Neural cell (in vitro differentiated cells): Measurements from ENCODE around the gene ZNF784. TPM values are rescaled to one million over a fixed set of nuclear protein-coding genes. Genes with fewer than 3 reads are reported as not detected.

ENCODE experiments used
- H2AFZ ChIP-seq: fragments of 200-600, 300-800 bp; sonication (generic), shearing (Covaris generic); 2 replicates; pipeline ENCODE4 v1.6.0; 2014; ENCODE audit warnings: low read depth, mild to moderate bottlenecking, antibody characterized with exemption, low read length, moderate library complexity
- H3F3A ChIP-seq: fragments of 200-600 bp; shearing (Covaris generic); 2 replicates; pipeline ENCODE4 v1.6.1; 2016; ENCODE audit warnings: mild to moderate bottlenecking, moderate library complexity, mixed read lengths, antibody characterized with exemption, low read length; ENCODE audit not compliant: insufficient read depth, poor library complexity, severe bottlenecking
- H3K27ac ChIP-seq: fragments of 200-600, 300-800 bp; sonication (generic), shearing (Covaris generic); 2 replicates; pipeline ENCODE4 v1.5.1; 2014; ENCODE audit warnings: mild to moderate bottlenecking, low read length, moderate library complexity
- H3K27me3 ChIP-seq: fragments of 300-800, 200-600 bp; sonication (generic), shearing (Covaris generic); 2 replicates; pipeline ENCODE4 v1.6.0; 2014; ENCODE audit warnings: mild to moderate bottlenecking, low read depth, low read length, moderate library complexity; ENCODE audit not compliant: insufficient read depth
- H3K36me3 ChIP-seq: fragments of 300-800, 200-600 bp; sonication (generic), shearing (Covaris generic); 2 replicates; pipeline ENCODE4 v1.5.1; 2014; ENCODE audit warnings: mild to moderate bottlenecking, antibody characterized with exemption, low read length, moderate library complexity; ENCODE audit not compliant: insufficient read depth
- H3K4me2 ChIP-seq: fragments of 300-800, 200-600 bp; sonication (generic), shearing (Covaris generic); 2 replicates; pipeline ENCODE4 v1.6.0; 2014; ENCODE audit warnings: mild to moderate bottlenecking, low read length
- H3K4me3 ChIP-seq: fragments of 300-800, 200-600 bp; sonication (generic), shearing (Covaris generic); 2 replicates; pipeline ENCODE4 v1.5.1; 2014; ENCODE audit warnings: mild to moderate bottlenecking, low read length, moderate library complexity
- H3K79me2 ChIP-seq: fragments of 200-600 bp; shearing (Covaris generic); replicated peaks from 2 replicates; pipeline ENCODE4 v1.6.0; 2014; ENCODE audit warnings: mild to moderate bottlenecking, low read length, moderate library complexity; ENCODE audit not compliant: insufficient read depth
- H3K9ac ChIP-seq: fragments of 300-800, 200-600 bp; sonication (generic), shearing (Covaris generic); 2 replicates; pipeline ENCODE4 v1.6.1; 2016; ENCODE audit warnings: mild to moderate bottlenecking, low read length, mixed read lengths
- H3K9me2 ChIP-seq: fragments of 200-600 bp; shearing (Covaris generic); 2 replicates; pipeline ENCODE4 v1.6.1; 2016; ENCODE audit warnings: mild to moderate bottlenecking, low read length, mixed read lengths; ENCODE audit not compliant: insufficient read depth
- H3K9me3 ChIP-seq: fragments of 200-600, 300-800 bp; sonication (generic), shearing (Covaris generic); 2 replicates; pipeline ENCODE4 v1.6.1; 2016; ENCODE audit warnings: mild to moderate bottlenecking, mixed run types, low read length, moderate library complexity, mixed read lengths
- H4K20me1 ChIP-seq: fragments of 200-600 bp; shearing (Covaris generic); 2 replicates; pipeline ENCODE4 v1.6.1; 2016; ENCODE audit warnings: mild to moderate bottlenecking, mixed run types; ENCODE audit not compliant: insufficient read depth
- EP300 ChIP-seq: fragments of 450-650 bp; conservative IDR thresholded peaks from 2 replicates; pipeline ENCODE4 v1.6.1; 2014; ENCODE audit warnings: antibody characterized with exemption, mild to moderate bottlenecking, moderate library complexity; ENCODE audit not compliant: poor library complexity, severe bottlenecking
- EZH2 ChIP-seq: fragments of 200-600, 300-800 bp; shearing (Covaris generic), sonication (generic); IDR thresholded peaks from 2 replicates; pipeline ENCODE4 v1.6.1; 2014; ENCODE audit warnings: antibody characterized with exemption, low read length, borderline replicate concordance, mild to moderate bottlenecking; ENCODE audit not compliant: insufficient read depth, poor library complexity, severe bottlenecking
- MXI1 ChIP-seq: fragments of 450-650 bp; conservative IDR thresholded peaks from 2 replicates; pipeline ENCODE4 v1.6.1; 2014; ENCODE audit warnings: antibody characterized with exemption, mild to moderate bottlenecking; ENCODE audit not compliant: poor library complexity, severe bottlenecking
- POLR2AphosphoS5 ChIP-seq: IDR thresholded peaks from 2 replicates; pipeline ENCODE4 v1.6.1; 2012
- RAD21 ChIP-seq: fragments of 450-650 bp; conservative IDR thresholded peaks from 2 replicates; pipeline ENCODE4 v1.6.1; 2014; ENCODE audit warnings: antibody characterized with exemption, mild to moderate bottlenecking, moderate library complexity
- SMC3 ChIP-seq: fragments of 450-650 bp; conservative IDR thresholded peaks from 2 replicates; pipeline ENCODE4 v1.6.1; 2014; ENCODE audit warnings: antibody characterized with exemption, mild to moderate bottlenecking, moderate library complexity; ENCODE audit not compliant: poor library complexity
- TAF1 ChIP-seq: IDR thresholded peaks from 2 replicates; pipeline ENCODE4 v1.6.1; 2012; ENCODE audit warnings: low read depth
- polyA plus RNA-seq: library from polyadenylated mRNA; depleted of rRNA; stranded (reverse); fragments of >200 nt; gene quantifications from 2 replicates; pipeline ENCODE4 v1.2.3, GENCODE V29; 2014
- TF ChIP-seq, protein P1 (sequence below): IDR thresholded peaks from 2 replicates; pipeline ENCODE4 v1.6.1; 2012; ENCODE audit warnings: borderline replicate concordance
- TF ChIP-seq, protein P2 (sequence below): fragments of 450-650 bp; IDR thresholded peaks from 2 replicates; pipeline ENCODE4 v1.5.1; 2014; ENCODE audit warnings: antibody characterized with exemption, mild to moderate bottlenecking, moderate library complexity; ENCODE audit not compliant: poor library complexity, severe bottlenecking

Gene ZNF784
- polyA plus RNA-seq, 1 donor from 2014 or later, result 10.3 TPM

DNA sequence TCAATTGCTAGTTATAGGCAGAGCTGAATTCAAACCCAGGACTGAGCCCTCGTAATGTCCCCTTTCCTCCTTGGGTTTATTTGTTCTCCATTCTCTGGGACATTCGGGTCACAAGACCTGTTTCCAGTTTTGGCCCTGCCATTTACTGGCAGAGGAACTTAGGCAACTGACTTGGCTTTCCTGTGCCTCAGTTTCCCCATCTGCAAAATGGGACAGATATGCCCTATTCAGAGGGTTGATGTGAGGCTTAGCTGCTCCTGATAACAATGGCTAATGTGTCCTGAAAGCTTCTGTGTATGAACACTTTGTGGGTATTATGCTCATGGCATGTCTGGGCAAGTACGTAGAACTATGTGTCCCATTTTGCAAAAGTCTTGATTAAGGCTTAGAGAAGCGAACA, 23.3 kb downstream of the ZNF784 start:
- H3F3A ChIP-seq, result no peaks in the 10 kb centered on the region
- no peaks in the 10 kb centered on the region for H3K27me3 ChIP-seq
- peak overlapping the region; percentile 91 for H3K9ac ChIP-seq
- peak overlapping the region; percentile 99 for H3K27ac ChIP-seq
- H3K9me2 ChIP-seq, result no peaks in the 10 kb centered on the region
- H3K36me3 ChIP-seq, result no peaks in the 10 kb centered on the region
- H3K4me2 ChIP-seq, result peak overlapping the region; percentile 80
- no peak overlapping the region for H2AFZ ChIP-seq
- H3K4me3 ChIP-seq, result peak overlapping the region; percentile 75
- no peaks in the 10 kb centered on the region for H4K20me1 ChIP-seq
- H3K79me2 ChIP-seq, result peaks cover 5% of the 10 kb centered on the region
- TF ChIP-seq, protein P1, sequence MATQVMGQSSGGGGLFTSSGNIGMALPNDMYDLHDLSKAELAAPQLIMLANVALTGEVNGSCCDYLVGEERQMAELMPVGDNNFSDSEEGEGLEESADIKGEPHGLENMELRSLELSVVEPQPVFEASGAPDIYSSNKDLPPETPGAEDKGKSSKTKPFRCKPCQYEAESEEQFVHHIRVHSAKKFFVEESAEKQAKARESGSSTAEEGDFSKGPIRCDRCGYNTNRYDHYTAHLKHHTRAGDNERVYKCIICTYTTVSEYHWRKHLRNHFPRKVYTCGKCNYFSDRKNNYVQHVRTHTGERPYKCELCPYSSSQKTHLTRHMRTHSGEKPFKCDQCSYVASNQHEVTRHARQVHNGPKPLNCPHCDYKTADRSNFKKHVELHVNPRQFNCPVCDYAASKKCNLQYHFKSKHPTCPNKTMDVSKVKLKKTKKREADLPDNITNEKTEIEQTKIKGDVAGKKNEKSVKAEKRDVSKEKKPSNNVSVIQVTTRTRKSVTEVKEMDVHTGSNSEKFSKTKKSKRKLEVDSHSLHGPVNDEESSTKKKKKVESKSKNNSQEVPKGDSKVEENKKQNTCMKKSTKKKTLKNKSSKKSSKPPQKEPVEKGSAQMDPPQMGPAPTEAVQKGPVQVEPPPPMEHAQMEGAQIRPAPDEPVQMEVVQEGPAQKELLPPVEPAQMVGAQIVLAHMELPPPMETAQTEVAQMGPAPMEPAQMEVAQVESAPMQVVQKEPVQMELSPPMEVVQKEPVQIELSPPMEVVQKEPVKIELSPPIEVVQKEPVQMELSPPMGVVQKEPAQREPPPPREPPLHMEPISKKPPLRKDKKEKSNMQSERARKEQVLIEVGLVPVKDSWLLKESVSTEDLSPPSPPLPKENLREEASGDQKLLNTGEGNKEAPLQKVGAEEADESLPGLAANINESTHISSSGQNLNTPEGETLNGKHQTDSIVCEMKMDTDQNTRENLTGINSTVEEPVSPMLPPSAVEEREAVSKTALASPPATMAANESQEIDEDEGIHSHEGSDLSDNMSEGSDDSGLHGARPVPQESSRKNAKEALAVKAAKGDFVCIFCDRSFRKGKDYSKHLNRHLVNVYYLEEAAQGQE, result no peak
- no peak for TF ChIP-seq TAF1
- no peak for TF ChIP-seq SMC3
- no peak for TF ChIP-seq EZH2
- TF ChIP-seq, protein P2, sequence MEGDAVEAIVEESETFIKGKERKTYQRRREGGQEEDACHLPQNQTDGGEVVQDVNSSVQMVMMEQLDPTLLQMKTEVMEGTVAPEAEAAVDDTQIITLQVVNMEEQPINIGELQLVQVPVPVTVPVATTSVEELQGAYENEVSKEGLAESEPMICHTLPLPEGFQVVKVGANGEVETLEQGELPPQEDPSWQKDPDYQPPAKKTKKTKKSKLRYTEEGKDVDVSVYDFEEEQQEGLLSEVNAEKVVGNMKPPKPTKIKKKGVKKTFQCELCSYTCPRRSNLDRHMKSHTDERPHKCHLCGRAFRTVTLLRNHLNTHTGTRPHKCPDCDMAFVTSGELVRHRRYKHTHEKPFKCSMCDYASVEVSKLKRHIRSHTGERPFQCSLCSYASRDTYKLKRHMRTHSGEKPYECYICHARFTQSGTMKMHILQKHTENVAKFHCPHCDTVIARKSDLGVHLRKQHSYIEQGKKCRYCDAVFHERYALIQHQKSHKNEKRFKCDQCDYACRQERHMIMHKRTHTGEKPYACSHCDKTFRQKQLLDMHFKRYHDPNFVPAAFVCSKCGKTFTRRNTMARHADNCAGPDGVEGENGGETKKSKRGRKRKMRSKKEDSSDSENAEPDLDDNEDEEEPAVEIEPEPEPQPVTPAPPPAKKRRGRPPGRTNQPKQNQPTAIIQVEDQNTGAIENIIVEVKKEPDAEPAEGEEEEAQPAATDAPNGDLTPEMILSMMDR, result no peak
- no peak for TF ChIP-seq MXI1
- no peak for TF ChIP-seq POLR2AphosphoS5
- no peak for TF ChIP-seq RAD21
- TF ChIP-seq EP300, result no peak
- no peaks in the 10 kb centered on the region for H3K9me3 ChIP-seq

DNA sequence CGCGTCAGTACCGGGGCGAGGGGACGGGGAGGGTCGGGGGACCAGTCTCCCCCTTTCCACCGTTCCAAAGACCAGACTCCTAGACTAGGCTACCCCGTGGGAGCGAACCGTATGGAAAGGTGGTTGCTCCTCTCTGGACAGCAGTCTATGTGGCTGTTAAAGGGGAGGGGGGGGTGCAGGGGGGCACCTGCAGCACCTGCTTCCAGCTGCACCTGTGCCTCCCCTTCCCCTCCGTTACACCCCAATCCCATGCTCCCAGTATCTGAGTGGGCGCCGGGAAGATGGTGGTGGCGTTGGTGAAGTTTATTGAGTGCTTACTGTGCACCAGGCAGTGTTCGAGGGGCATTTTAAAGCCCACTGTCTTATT, 23.7 kb downstream of the ZNF784 start:
- H4K20me1 ChIP-seq, result no peaks in the 10 kb centered on the region
- H3K9me2 ChIP-seq, result no peaks in the 10 kb centered on the region
- H3K36me3 ChIP-seq, result no peaks in the 10 kb centered on the region
- peak overlapping the region; percentile 99 for H3K27ac ChIP-seq
- no peaks in the 10 kb centered on the region for H3K9me3 ChIP-seq
- H3K79me2 ChIP-seq, result peaks cover 5% of the 10 kb centered on the region
- H3F3A ChIP-seq, result no peaks in the 10 kb centered on the region
- peak overlapping the region; percentile 75 for H3K4me3 ChIP-seq
- H3K27me3 ChIP-seq, result no peaks in the 10 kb centered on the region
- TF ChIP-seq POLR2AphosphoS5 (peak; percentile 83), EP300 (no peak), MXI1 (no peak)
- H3K4me2 ChIP-seq, result peak overlapping the region; percentile 80
- H3K9ac ChIP-seq, result peak overlapping the region; percentile 91
- peak overlapping the region; percentile 73 for H2AFZ ChIP-seq
